SW 1271 (cell line): ENCODE results near the gene SIRT3.
"Not testable (repeated sequence)": the region's sequence is repeated elsewhere in the genome, so short reads cannot be mapped to it uniquely, and the experiment has no call there.

ENCODE experiments used
- DNase-seq, 2 experiments: peaks; one replicate each; lab custom pipeline; 2025; lab: John Stamatoyannopoulos, UW

The SIRT3 gene

GRCh38 chr11:240315-240714 is 4.2 kb upstream of the SIRT3 start:
- no peak for DNase-seq

- not testable (repeated sequence) for DNase-seq
Observed at GRCh38 chr11:238346-238745, 2.2 kb upstream of the SIRT3 start.

GRCh38 chr11:236774-237767 is 929 bp upstream of the SIRT3 start, which contains the start of gene PSMD13:
TSS of gene PSMD13 (plus strand) at chr11:236976. CDS start at chr11:237050, 74 bp downstream.
- peak in 1 of 2 experiments; percentile 77 for DNase-seq

- no peak for DNase-seq
Observed at GRCh38 chr11:235609-235996, 539 bp downstream of the SIRT3 start.

- DNase-seq: no peak
Observed at GRCh38 chr11:235180-235579, 962 bp downstream of the SIRT3 start.

- DNase-seq: no peak
Observed at GRCh38 chr11:232783-233565, 3.2 kb downstream of the SIRT3 start.

GRCh38 chr11:230431-230830 is 5.7 kb downstream of the SIRT3 start:
- DNase-seq: no peak

GRCh38 chr11:227824-228379 is 8.2 kb downstream of the SIRT3 start:
- DNase-seq: no peak

- DNase-seq: no peak
Observed at GRCh38 chr11:225734-226453, 10.2 kb downstream of the SIRT3 start.

- DNase-seq: no peak
Observed at GRCh38 chr11:224424-224823, 11.7 kb downstream of the SIRT3 start.

- no peak for DNase-seq
Observed at GRCh38 chr11:223884-224283, 12.3 kb downstream of the SIRT3 start.

- DNase-seq: no peak
Observed at GRCh38 chr11:223026-223789, 12.9 kb downstream of the SIRT3 start.

- no peak for DNase-seq
Observed at GRCh38 chr11:221998-222789, 13.9 kb downstream of the SIRT3 start.

GRCh38 chr11:221539-221938 is 14.6 kb downstream of the SIRT3 start:
- no peak for DNase-seq

- not testable (repeated sequence) for DNase-seq
Observed at GRCh38 chr11:220641-221215, 15.4 kb downstream of the SIRT3 start.

- no peak for DNase-seq
Observed at GRCh38 chr11:218815-219593, 17.1 kb downstream of the SIRT3 start.

GRCh38 chr11:217704-218103 is 18.4 kb downstream of the SIRT3 start:
- DNase-seq: no peak

- no peak for DNase-seq
Observed at GRCh38 chr11:216081-216974, 19.8 kb downstream of the SIRT3 start.
